A549 (cell line): ENCODE results near the gene SLC2A10. TPM values are rescaled to one million over a fixed set of nuclear protein-coding genes. Genes with fewer than 3 reads are reported as not detected.

Source experiments
- ATAC-seq, 2 experiments: fragments of 200-7000 bp in 1 of 2; fragments of >200 bp in 1 of 2; cut with Nextera tagmentation in 1 of 2; cut with Tn5 transposase in 1 of 2; 3 replicates each; pipeline versions ENCODE4 v1.8.0 to v1.9.1; 2018 to 2020; ENCODE audit warnings: mild to moderate bottlenecking in 1 of 2, moderate library complexity in 1 of 2
- CTCF ChIA-PET: fragments of 300-600 bp; sonication (Branson Sonifier 250); formaldehyde crosslinking; extraction: SDS; loops from one replicate; lab custom pipeline; 2021; ENCODE audit warnings: antibody characterized with exemption, inconsistent platforms; lab: Yijun Ruan, JAX
- POLR2A ChIA-PET: fragments of 350-600 bp; formaldehyde crosslinking; extraction: SDS; loops from one replicate; lab custom pipeline; 2021; ENCODE audit warnings: antibody characterized with exemption, inconsistent platforms; lab: Yijun Ruan, JAX
- DNase-seq, 2 experiments: peaks; one replicate each; pipeline versions ENCODE4 v3.0.0 to v3.0.0-alpha.2; 2011 to 2016; ENCODE audit warnings: low read depth in 1 of 2, low spot score in 1 of 2
- FAIRE-seq: peaks from 2 replicates; lab custom pipeline; 2011; peaks lifted over from hg19 to GRCh38; lab: Jason Lieb, UNC
- H3K27ac ChIP-seq, 2 experiments: fragments of >200 bp; sonication (Bioruptor Twin); formaldehyde crosslinking; 3 replicates each; pipeline ENCODE4 v1.5.1; 2016 to 2017
- H3K4me1 ChIP-seq: fragments of >200 bp; sonication (Bioruptor Twin); formaldehyde crosslinking; 3 replicates; pipeline ENCODE4 v1.6.1; 2016
- H3K4me2 ChIP-seq: fragments of >200 bp; sonication (Bioruptor Twin); formaldehyde crosslinking; 3 replicates; pipeline ENCODE4 v1.6.1; 2016
- H3K4me3 ChIP-seq: fragments of >200 bp; sonication (Bioruptor Twin); formaldehyde crosslinking; 3 replicates; pipeline ENCODE4 v1.5.1; 2016
- H3K9me3 ChIP-seq: fragments of >200 bp; sonication (Bioruptor Twin); formaldehyde crosslinking; 3 replicates; pipeline ENCODE4 v1.6.1; 2016
- CHD4 ChIP-seq: fragments of 200-600 bp; sonication (generic); IDR thresholded peaks from 2 replicates; pipeline ENCODE4 v1.6.1; 2016; ENCODE audit warnings: antibody characterized with exemption, mild to moderate bottlenecking, borderline replicate concordance
- EP300 ChIP-seq, 2 experiments: fragments of >200 bp; sonication (Bioruptor Twin); formaldehyde crosslinking; IDR thresholded peaks; 2 replicates in 1 of 2; 3 replicates in 1 of 2; pipeline ENCODE4 v1.6.1; 2016 to 2017
- ESRRA ChIP-seq: fragments of 150-350 bp; IDR thresholded peaks from 2 replicates; pipeline ENCODE4 v1.6.1; 2014; ENCODE audit warnings: mild to moderate bottlenecking, low read length, borderline replicate concordance
- FOSL2 ChIP-seq, 2 experiments: fragments of 450-650 bp in 1 of 2; fragments of >200 bp in 1 of 2; sonication (Bioruptor Twin) in 1 of 2; formaldehyde crosslinking; IDR thresholded peaks; 2 replicates each; pipeline versions ENCODE4 v1.5.0 to v1.6.1; 2016 to 2020; ENCODE audit warnings: mild to moderate bottlenecking in 1 of 2, moderate library complexity in 1 of 2
- FOXS1 ChIP-seq: fragments of 250-450 bp; sonication (Bioruptor Pico); IDR thresholded peaks from 2 replicates; pipeline ENCODE4 v1.5.0; 2020; ENCODE audit warnings: mild to moderate bottlenecking, moderate library complexity
- HDAC2 ChIP-seq: fragments of 200-600 bp; sonication (generic); IDR thresholded peaks from 2 replicates; pipeline ENCODE4 v1.6.1; 2016
- HOXA7 ChIP-seq: fragments of 250-450 bp; sonication (Bioruptor Pico); IDR thresholded peaks from 2 replicates; pipeline ENCODE4 v1.5.0; 2020; ENCODE audit warnings: mild to moderate bottlenecking, moderate library complexity
- HOXB13 ChIP-seq: fragments of 250-450 bp; sonication (Bioruptor Pico); IDR thresholded peaks from 2 replicates; pipeline ENCODE4 v1.5.0; 2020; ENCODE audit warnings: low read depth, mild to moderate bottlenecking, moderate library complexity
- JUNB ChIP-seq: fragments of >200 bp; sonication (Bioruptor Twin); formaldehyde crosslinking; IDR thresholded peaks from 2 replicates; pipeline ENCODE4 v1.6.1; 2016
- KDM1A ChIP-seq: fragments of 200-600 bp; sonication (generic); IDR thresholded peaks from 2 replicates; pipeline ENCODE4 v1.6.1; 2016; ENCODE audit warnings: low read depth, mild to moderate bottlenecking
- MAZ ChIP-seq: fragments of 150-350 bp; IDR thresholded peaks from 2 replicates; pipeline ENCODE4 v1.6.1; 2014; ENCODE audit warnings: antibody characterized with exemption, low read depth, low read length, borderline replicate concordance
- NPAS2 ChIP-seq: fragments of 250-450 bp; sonication (Bioruptor Pico); IDR thresholded peaks from 2 replicates; pipeline ENCODE4 v1.8.0; 2022; ENCODE audit warnings: mild to moderate bottlenecking, moderate library complexity, borderline replicate concordance
- PBX3 ChIP-seq: IDR thresholded peaks from 2 replicates; pipeline ENCODE4 v1.6.1; 2012
- REST ChIP-seq: fragments of 200-600 bp; sonication (generic); IDR thresholded peaks from 2 replicates; pipeline ENCODE4 v1.6.1; 2016; ENCODE audit warnings: antibody characterized with exemption, mild to moderate bottlenecking, moderate library complexity
- TFCP2L1 ChIP-seq: fragments of 250-450 bp; sonication (Bioruptor Pico); IDR thresholded peaks from 2 replicates; pipeline ENCODE4 v1.5.0; 2021; ENCODE audit warnings: mild to moderate bottlenecking
- USF2 ChIP-seq: fragments of 450-650 bp; IDR thresholded peaks from 2 replicates; pipeline ENCODE4 v1.6.1; 2014; ENCODE audit warnings: antibody characterized with exemption
- ZNF302 ChIP-seq: fragments of 250-450 bp; sonication (Bioruptor Pico); IDR thresholded peaks from 2 replicates; pipeline ENCODE4 v1.9.0; 2021; ENCODE audit warnings: inconsistent platforms, mild to moderate bottlenecking, moderate library complexity
- ZSCAN20 ChIP-seq: fragments of 250-450 bp; sonication (Bioruptor Pico); IDR thresholded peaks from 2 replicates; pipeline ENCODE4 v1.8.0; 2022; ENCODE audit warnings: mild to moderate bottlenecking, moderate library complexity
- WGBS: methylation state at CpG from one replicate; pipeline ENCODE4 v1.1.6; 2017; ENCODE audit errors: missing lambda C conversion rate; 5-methylcytosine and 5-hydroxymethylcytosine counted together
- polyA plus RNA-seq, 4 experiments: library from polyadenylated mRNA; depleted of rRNA in 3 of 4; stranded (reverse); fragments of >200 nt; fragmentation: RNase III in 1 of 4; extraction: RNeasy Plus Mini Kit Qiagen cat#74134 plus additional on column Dnase treatment in 1 of 4; gene quantifications; 2 replicates in 3 of 4; 3 replicates in 1 of 4; pipeline ENCODE4 v1.2.3, GENCODE V29; 2011 to 2017

Gene SLC2A10
- polyA plus RNA-seq, 2 of the 4 experiments (the other 2 are of a cell fraction), result 0.01 TPM; not detected in 1

GRCh38 chr20:46683011-46683667 is 26.3 kb upstream of the SLC2A10 start:
- no peak for DNase-seq
- Histone ChIP-seq H3K27ac (no peak overlapping the region), H3K4me2 (no peak overlapping the region), H3K4me3 (no peak overlapping the region), H3K9me3 (no peaks in the 10 kb centered on the region), H3K4me1 (peaks cover 11% of the 10 kb centered on the region; the same call in 2 of the 3 replicates)
- ChIA-PET CTCF (interaction anchor here (0.6 to 9.7 kb wide), 6 partner anchors 11 to 504 kb away, joined by 3 to 113 read pairs (median 8); no protein-coding TSS in a partner anchor), POLR2A (no interaction called here)
- no peak for FAIRE-seq
- TF ChIP-seq HOXA7 (CRISPR knock-in tag), result no peak
- WGBS, result 80% methylated on average over 12 of the region's 12 CpGs
- ATAC-seq, result no peak

GRCh38 chr20:46683668-46683938 is 25.8 kb upstream of the SLC2A10 start:
- no peak for FAIRE-seq
- Histone ChIP-seq H3K4me3 (no peak overlapping the region), H3K4me2 (no peak overlapping the region), H3K27ac (no peak overlapping the region), H3K4me1 (peaks cover 12% of the 10 kb centered on the region; the same call in 2 of the 3 replicates), H3K9me3 (no peaks in the 10 kb centered on the region)
- whole genome bisulfite sequencing, result 94% methylated on average over 8 of the region's 8 CpGs
- TF ChIP-seq MAZ, result no peak
- TF ChIP-seq ZSCAN20 (CRISPR knock-in tag), result no peak
- TF ChIP-seq KDM1A, result no peak
- TF ChIP-seq CHD4, result no peak
- no peak for TF ChIP-seq HOXB13 (CRISPR knock-in tag)
- TF ChIP-seq ZNF302 (CRISPR knock-in tag), result no peak
- TF ChIP-seq ESRRA, result no peak
- no peak for TF ChIP-seq REST
- no peak for TF ChIP-seq FOSL2 (IDR thresholded peaks at IDR 0.05)
- TF ChIP-seq FOSL2 (CRISPR knock-in tag; IDR thresholded peaks at IDR 0.05), result no peak
- no peak for TF ChIP-seq HDAC2
- TF ChIP-seq FOXS1 (CRISPR knock-in tag), result no peak
- no peak for TF ChIP-seq TFCP2L1
- no peak for TF ChIP-seq PBX3
- no peak for TF ChIP-seq NPAS2 (CRISPR knock-in tag)
- TF ChIP-seq JUNB, result no peak
- TF ChIP-seq USF2, result no peak
- TF ChIP-seq EP300 (IDR thresholded peaks at IDR 0.05), result no peak
- CTCF ChIA-PET, result interaction anchor here (1.2 to 9.7 kb wide), 2 partner anchors 77 to 162 kb away, joined by 3 to 113 read pairs; no protein-coding TSS in a partner anchor
- no peak for ATAC-seq
- DNase-seq, result no peak
- POLR2A ChIA-PET, result no interaction called here
